HepG2 (cell line): ENCODE measurements around the gene ADPRHL1. TPM values are rescaled to one million over a fixed set of nuclear protein-coding genes. Genes with fewer than 3 reads are reported as not detected.

Experiments
- HDAC1 ChIP-seq: sonication (generic); formaldehyde crosslinking; IDR thresholded peaks from 2 replicates; pipeline ENCODE4 v1.5.1; 2020; ENCODE audit warnings: mild to moderate bottlenecking, missing genetic modification reagents
- HNRNPK ChIP-seq: fragments of 200-400 bp; formaldehyde crosslinking; IDR thresholded peaks from 2 replicates; pipeline ENCODE4 v1.6.1; 2018; ENCODE audit warnings: low read length, low read depth, moderate library complexity, mild to moderate bottlenecking; ENCODE audit not compliant: poor library complexity, severe bottlenecking
- KDM2A ChIP-seq: sonication (generic); formaldehyde crosslinking; IDR thresholded peaks from 2 replicates; pipeline ENCODE4 v1.4.0; 2020; ENCODE audit warnings: low read depth, missing genetic modification reagents, borderline replicate concordance
- KDM3A ChIP-seq: IDR thresholded peaks from 2 replicates; pipeline ENCODE4 v1.6.1; 2018; ENCODE audit warnings: low read depth, missing compliant biosample characterization
- MYC ChIP-seq: sonication (generic); formaldehyde crosslinking; IDR thresholded peaks from 2 replicates; pipeline ENCODE4 v1.9.0; 2021; ENCODE audit warnings: missing genetic modification reagents, borderline replicate concordance
- SRY ChIP-seq: sonication (generic); formaldehyde crosslinking; IDR thresholded peaks from 2 replicates; pipeline ENCODE4 v1.8.0; 2022; ENCODE audit warnings: mild to moderate bottlenecking, missing genetic modification reagents
- TARDBP ChIP-seq: sonication (generic); formaldehyde crosslinking; IDR thresholded peaks from 2 replicates; pipeline ENCODE4 v1.8.0; 2022; ENCODE audit warnings: mild to moderate bottlenecking, missing genetic modification reagents
- ZKSCAN5 ChIP-seq: sonication (generic); formaldehyde crosslinking; IDR thresholded peaks from 2 replicates; pipeline ENCODE4 v1.5.1; 2020; ENCODE audit warnings: mild to moderate bottlenecking, missing genetic modification reagents
- ZNF557 ChIP-seq: sonication (generic); formaldehyde crosslinking; IDR thresholded peaks from 2 replicates; pipeline ENCODE4 v1.4.0; 2020; ENCODE audit warnings: missing genetic modification reagents
- polyA plus RNA-seq, 8 experiments: library from polyadenylated mRNA; depleted of rRNA in 3 of 8; stranded (reverse) in 7 of 8; unstranded in 1 of 8; fragments of >200 nt; fragmentation: Illumina TruSeq in 4 of 8; extraction: Trizol in 4 of 8; gene quantifications; 2 replicates each; pipeline versions ENCODE4 v1.2.1 to v1.2.3, GENCODE V29; 2011 to 2016; ENCODE audit warnings: low read depth in 4 of 8, missing spikeins in 1 of 8, mixed read lengths in 1 of 8; ENCODE audit not compliant: insufficient read depth in 1 of 8
- total RNA-seq, 5 experiments: library from RNA; depleted of rRNA; stranded (reverse); fragments of >200 nt; fragmentation: Illumina TruSeq; extraction: Trizol; gene quantifications; 2 replicates each; pipeline ENCODE4 v1.2.3, GENCODE V29; 2016; ENCODE audit warnings: low read depth in 1 of 5
- TF ChIP-seq, protein P1 (sequence below): sonication (generic); formaldehyde crosslinking; IDR thresholded peaks from 2 replicates; pipeline ENCODE4 v1.4.0; 2020; ENCODE audit warnings: missing genetic modification reagents
- TF ChIP-seq, protein P2 (sequence below): sonication (generic); formaldehyde crosslinking; IDR thresholded peaks from 2 replicates; pipeline ENCODE4 v1.5.1; 2020; ENCODE audit warnings: missing genetic modification reagents, mild to moderate bottlenecking, borderline replicate concordance
- TF ChIP-seq, protein P3 (sequence below): sonication (generic); formaldehyde crosslinking; IDR thresholded peaks from 2 replicates; pipeline ENCODE4 v1.5.0; 2020; ENCODE audit warnings: missing genetic modification reagents
- TF ChIP-seq, protein P4 (sequence below): sonication (generic); formaldehyde crosslinking; IDR thresholded peaks from 2 replicates; pipeline ENCODE4 v1.4.0; 2020; ENCODE audit warnings: low read depth, missing genetic modification reagents
- TF ChIP-seq, protein P5 (sequence below): IDR thresholded peaks from 2 replicates; pipeline ENCODE4 v1.6.1; 2018; ENCODE audit warnings: missing genetic modification reagents

Gene ADPRHL1
- total and polyA plus RNA-seq, 2 of the 13 experiments (the other 11 are each of a cell fraction or from before 2014, with no cell fraction given), result 0.34 to 0.40 TPM

DNA sequence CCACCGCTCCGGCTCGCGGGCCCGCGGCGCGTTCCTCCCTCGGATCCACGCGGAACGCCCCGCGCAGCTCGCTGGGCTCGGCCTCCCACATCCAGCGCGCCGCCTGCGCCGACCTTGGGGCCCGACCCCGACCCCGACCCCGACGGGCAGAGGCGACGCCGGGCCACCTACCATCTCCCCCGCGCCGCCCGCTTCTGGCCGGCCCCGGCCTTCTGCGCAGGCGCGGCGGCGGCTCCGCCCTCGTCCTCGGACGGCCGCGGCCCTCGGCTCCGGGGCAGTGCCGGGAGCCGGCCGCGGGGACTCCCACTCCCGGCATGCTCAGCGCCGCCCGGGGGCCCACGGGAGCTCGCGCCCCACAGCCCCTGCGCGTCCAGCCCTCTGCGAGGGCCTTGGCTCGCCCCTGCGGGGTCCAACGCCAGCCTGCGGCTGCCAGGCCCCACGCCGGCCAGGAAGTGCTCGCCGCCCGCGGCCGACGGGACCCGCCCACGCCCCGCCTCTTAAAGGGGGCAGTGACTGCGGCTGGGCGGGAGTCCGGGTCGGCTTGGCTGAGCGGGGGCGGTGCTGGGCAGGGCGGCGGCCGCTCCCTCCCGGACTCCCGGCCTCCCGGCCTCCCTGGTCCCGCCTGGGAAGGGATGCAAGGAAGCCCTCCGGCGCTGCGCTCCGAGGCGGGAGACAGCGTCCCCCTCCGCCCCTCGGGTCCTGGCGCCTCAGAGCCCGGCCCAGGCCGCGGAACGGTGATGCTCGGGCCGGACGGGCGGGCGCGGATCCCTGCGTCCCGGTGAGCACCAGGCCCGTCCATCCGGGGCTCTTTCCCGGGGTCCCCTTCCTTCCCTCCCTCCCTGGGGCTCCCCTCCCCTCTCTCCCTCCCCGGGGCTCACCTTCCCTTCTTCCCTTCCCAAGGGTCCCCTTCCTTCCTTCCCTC lies 37.5 kb upstream of the ADPRHL1 start, which contains the start of gene DCUN1D2 (continued):
- TF ChIP-seq HNRNPK (peak; percentile 92), KDM3A (CRISPR knock-in tag) (0 out of 2 replicates have a peak, but pooled peaks have one; percentile 7), SRY (CRISPR knock-in tag) (0 out of 2 replicates have a peak, but pooled peaks have one; percentile 8), ZKSCAN5 (CRISPR knock-in tag) (no peak), TARDBP (CRISPR knock-in tag) (peak; percentile 63; the same call in 1 of the 2 replicates), KDM2A (CRISPR knock-in tag) (peak; percentile 58; the same call in 1 of the 2 replicates), ZNF557 (CRISPR knock-in tag) (no peak), MYC (peak; percentile 57; the same call in 1 of the 2 replicates), HDAC1 (peak; percentile 67)
- TF ChIP-seq, protein P1, sequence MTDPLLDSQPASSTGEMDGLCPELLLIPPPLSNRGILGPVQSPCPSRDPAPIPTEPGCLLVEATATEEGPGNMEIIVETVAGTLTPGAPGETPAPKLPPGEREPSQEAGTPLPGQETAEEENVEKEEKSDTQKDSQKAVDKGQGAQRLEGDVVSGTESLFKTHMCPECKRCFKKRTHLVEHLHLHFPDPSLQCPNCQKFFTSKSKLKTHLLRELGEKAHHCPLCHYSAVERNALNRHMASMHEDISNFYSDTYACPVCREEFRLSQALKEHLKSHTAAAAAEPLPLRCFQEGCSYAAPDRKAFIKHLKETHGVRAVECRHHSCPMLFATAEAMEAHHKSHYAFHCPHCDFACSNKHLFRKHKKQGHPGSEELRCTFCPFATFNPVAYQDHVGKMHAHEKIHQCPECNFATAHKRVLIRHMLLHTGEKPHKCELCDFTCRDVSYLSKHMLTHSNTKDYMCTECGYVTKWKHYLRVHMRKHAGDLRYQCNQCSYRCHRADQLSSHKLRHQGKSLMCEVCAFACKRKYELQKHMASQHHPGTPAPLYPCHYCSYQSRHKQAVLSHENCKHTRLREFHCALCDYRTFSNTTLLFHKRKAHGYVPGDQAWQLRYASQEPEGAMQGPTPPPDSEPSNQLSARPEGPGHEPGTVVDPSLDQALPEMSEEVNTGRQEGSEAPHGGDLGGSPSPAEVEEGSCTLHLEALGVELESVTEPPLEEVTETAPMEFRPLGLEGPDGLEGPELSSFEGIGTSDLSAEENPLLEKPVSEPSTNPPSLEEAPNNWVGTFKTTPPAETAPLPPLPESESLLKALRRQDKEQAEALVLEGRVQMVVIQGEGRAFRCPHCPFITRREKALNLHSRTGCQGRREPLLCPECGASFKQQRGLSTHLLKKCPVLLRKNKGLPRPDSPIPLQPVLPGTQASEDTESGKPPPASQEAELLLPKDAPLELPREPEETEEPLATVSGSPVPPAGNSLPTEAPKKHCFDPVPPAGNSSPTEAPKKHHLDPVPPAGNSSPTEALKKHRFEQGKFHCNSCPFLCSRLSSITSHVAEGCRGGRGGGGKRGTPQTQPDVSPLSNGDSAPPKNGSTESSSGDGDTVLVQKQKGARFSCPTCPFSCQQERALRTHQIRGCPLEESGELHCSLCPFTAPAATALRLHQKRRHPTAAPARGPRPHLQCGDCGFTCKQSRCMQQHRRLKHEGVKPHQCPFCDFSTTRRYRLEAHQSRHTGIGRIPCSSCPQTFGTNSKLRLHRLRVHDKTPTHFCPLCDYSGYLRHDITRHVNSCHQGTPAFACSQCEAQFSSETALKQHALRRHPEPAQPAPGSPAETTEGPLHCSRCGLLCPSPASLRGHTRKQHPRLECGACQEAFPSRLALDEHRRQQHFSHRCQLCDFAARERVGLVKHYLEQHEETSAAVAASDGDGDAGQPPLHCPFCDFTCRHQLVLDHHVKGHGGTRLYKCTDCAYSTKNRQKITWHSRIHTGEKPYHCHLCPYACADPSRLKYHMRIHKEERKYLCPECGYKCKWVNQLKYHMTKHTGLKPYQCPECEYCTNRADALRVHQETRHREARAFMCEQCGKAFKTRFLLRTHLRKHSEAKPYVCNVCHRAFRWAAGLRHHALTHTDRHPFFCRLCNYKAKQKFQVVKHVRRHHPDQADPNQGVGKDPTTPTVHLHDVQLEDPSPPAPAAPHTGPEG (CRISPR knock-in tag), result peak; percentile 79; the same call in 1 of the 2 replicates
- TF ChIP-seq, protein P2, sequence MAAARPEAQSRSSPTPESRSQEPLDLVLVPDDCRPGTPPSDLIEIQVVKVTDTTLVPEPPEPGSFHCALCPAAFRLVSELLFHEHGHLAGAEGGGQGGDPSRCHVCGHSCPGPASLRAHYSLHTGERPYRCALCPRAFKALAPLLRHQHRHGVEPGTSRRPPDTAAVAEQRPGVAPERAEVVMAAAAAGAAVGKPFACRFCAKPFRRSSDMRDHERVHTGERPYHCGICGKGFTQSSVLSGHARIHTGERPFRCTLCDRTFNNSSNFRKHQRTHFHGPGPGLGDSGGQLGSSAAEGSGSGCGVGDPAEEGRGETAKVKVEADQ (CRISPR knock-in tag), result peak; percentile 31; the same call in 1 of the 2 replicates
- TF ChIP-seq, protein P3, sequence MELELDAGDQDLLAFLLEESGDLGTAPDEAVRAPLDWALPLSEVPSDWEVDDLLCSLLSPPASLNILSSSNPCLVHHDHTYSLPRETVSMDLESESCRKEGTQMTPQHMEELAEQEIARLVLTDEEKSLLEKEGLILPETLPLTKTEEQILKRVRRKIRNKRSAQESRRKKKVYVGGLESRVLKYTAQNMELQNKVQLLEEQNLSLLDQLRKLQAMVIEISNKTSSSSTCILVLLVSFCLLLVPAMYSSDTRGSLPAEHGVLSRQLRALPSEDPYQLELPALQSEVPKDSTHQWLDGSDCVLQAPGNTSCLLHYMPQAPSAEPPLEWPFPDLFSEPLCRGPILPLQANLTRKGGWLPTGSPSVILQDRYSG, result peak; percentile 66
- TF ChIP-seq, protein P4, sequence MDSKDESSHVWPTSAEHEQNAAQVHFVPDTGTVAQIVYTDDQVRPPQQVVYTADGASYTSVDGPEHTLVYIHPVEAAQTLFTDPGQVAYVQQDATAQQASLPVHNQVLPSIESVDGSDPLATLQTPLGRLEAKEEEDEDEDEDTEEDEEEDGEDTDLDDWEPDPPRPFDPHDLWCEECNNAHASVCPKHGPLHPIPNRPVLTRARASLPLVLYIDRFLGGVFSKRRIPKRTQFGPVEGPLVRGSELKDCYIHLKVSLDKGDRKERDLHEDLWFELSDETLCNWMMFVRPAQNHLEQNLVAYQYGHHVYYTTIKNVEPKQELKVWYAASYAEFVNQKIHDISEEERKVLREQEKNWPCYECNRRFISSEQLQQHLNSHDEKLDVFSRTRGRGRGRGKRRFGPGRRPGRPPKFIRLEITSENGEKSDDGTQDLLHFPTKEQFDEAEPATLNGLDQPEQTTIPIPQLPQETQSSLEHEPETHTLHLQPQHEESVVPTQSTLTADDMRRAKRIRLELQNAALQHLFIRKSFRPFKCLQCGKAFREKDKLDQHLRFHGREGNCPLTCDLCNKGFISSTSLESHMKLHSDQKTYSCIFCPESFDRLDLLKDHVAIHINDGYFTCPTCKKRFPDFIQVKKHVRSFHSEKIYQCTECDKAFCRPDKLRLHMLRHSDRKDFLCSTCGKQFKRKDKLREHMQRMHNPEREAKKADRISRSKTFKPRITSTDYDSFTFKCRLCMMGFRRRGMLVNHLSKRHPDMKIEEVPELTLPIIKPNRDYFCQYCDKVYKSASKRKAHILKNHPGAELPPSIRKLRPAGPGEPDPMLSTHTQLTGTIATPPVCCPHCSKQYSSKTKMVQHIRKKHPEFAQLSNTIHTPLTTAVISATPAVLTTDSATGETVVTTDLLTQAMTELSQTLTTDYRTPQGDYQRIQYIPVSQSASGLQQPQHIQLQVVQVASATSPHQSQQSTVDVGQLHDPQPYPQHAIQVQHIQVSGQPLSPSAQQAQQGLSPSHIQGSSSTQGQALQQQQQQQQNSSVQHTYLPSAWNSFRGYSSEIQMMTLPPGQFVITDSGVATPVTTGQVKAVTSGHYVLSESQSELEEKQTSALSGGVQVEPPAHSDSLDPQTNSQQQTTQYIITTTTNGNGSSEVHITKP (CRISPR knock-in tag), result no peak
- TF ChIP-seq, protein P5, sequence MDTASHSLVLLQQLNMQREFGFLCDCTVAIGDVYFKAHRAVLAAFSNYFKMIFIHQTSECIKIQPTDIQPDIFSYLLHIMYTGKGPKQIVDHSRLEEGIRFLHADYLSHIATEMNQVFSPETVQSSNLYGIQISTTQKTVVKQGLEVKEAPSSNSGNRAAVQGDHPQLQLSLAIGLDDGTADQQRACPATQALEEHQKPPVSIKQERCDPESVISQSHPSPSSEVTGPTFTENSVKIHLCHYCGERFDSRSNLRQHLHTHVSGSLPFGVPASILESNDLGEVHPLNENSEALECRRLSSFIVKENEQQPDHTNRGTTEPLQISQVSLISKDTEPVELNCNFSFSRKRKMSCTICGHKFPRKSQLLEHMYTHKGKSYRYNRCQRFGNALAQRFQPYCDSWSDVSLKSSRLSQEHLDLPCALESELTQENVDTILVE (CRISPR knock-in tag), result peak; percentile 43; the same call in 1 of the 2 replicates
